CD14-positive monocyte (primary cell): ENCODE results near the gene LTV1. TPM values are rescaled to one million over a fixed set of nuclear protein-coding genes. Genes with fewer than 3 reads are reported as not detected.
"Not testable (repeated sequence)": the region's sequence is repeated elsewhere in the genome, so short reads cannot be mapped to it uniquely, and the experiment has no call there.

ENCODE experiments used
- DNase-seq, 3 donors: peaks; one replicate each; pipeline ENCODE4 v3.0.0-alpha.2; 2011 to 2022
- H2AFZ ChIP-seq: 2 replicates; pipeline ENCODE4 v1.6.0; 2012; ENCODE audit warnings: mild to moderate bottlenecking, low read depth, low read length, inconsistent platforms; ENCODE audit not compliant: insufficient read depth, poor library complexity, severe bottlenecking
- H3K27ac ChIP-seq, 2 donors: 1 replicate in 1 of 2; 2 replicates in 1 of 2; pipeline ENCODE4 v1.5.1; 2012 to 2013; ENCODE audit warnings: low read length in 2 of 2, control low read depth in 1 of 2, inconsistent platforms in 1 of 2, low read depth in 1 of 2, mild to moderate bottlenecking in 1 of 2
- H3K27me3 ChIP-seq, 2 donors: one replicate each; pipeline versions ENCODE4 v1.6.0 to v1.6.1; 2011 to 2013; ENCODE audit warnings: low read length in 2 of 2; ENCODE audit not compliant: control insufficient read depth in 2 of 2, insufficient read depth in 2 of 2
- H3K36me3 ChIP-seq, 2 donors: replicated peaks in 1 of 2; 1 replicate in 1 of 2; 2 replicates in 1 of 2; pipeline versions ENCODE4 v1.5.1 to v1.6.1; 2012 to 2013; ENCODE audit warnings: low read length in 2 of 2, control low read depth in 1 of 2, inconsistent platforms in 1 of 2, mild to moderate bottlenecking in 1 of 2; ENCODE audit not compliant: insufficient read depth in 2 of 2, control insufficient read depth in 1 of 2
- H3K4me1 ChIP-seq, 2 donors: 1 replicate in 1 of 2; 2 replicates in 1 of 2; pipeline versions ENCODE4 v1.5.1 to v1.6.1; 2012 to 2013; ENCODE audit warnings: low read length in 2 of 2, control low read depth in 1 of 2, inconsistent platforms in 1 of 2, mild to moderate bottlenecking in 1 of 2, moderate library complexity in 1 of 2; ENCODE audit not compliant: insufficient read depth in 2 of 2, control insufficient read depth in 1 of 2
- H3K4me2 ChIP-seq: replicated peaks from 2 replicates; pipeline ENCODE3; 2012; ENCODE audit warnings: low read length, moderate library complexity, mild to moderate bottlenecking; ENCODE audit not compliant: poor library complexity, severe bottlenecking; ENCODE audit errors: extremely low read depth
- H3K4me3 ChIP-seq, 3 experiments: fragments of 200-600 bp in 1 of 3; sonication (generic) in 1 of 3; replicated peaks in 1 of 3; 1 replicate in 2 of 3; 2 replicates in 1 of 3; pipeline ENCODE4 v1.5.1; 2011 to 2013; ENCODE audit warnings: low read length in 3 of 3, mild to moderate bottlenecking in 3 of 3, control low read depth in 2 of 3, low read depth in 2 of 3, inconsistent platforms in 1 of 3, moderate library complexity in 1 of 3
- H3K79me2 ChIP-seq: 2 replicates; pipeline ENCODE4 v1.6.0; 2012; ENCODE audit warnings: mild to moderate bottlenecking, control low read depth, inconsistent platforms, low read length, moderate library complexity; ENCODE audit not compliant: insufficient read depth
- H3K9ac ChIP-seq: 2 replicates; pipeline ENCODE4 v1.6.0; 2017; ENCODE audit warnings: low read length, mild to moderate bottlenecking; ENCODE audit not compliant: insufficient read depth, poor library complexity, severe bottlenecking
- H3K9me3 ChIP-seq, 2 donors: replicated peaks in 1 of 2; 1 replicate in 1 of 2; 2 replicates in 1 of 2; pipeline versions ENCODE4 v1.5.1 to v1.6.1; 2012 to 2013; ENCODE audit warnings: low read length in 2 of 2, control low read depth in 1 of 2; ENCODE audit not compliant: control insufficient read depth in 1 of 2, insufficient read depth in 1 of 2
- H4K20me1 ChIP-seq: 2 replicates; pipeline ENCODE4 v1.6.0; 2012; ENCODE audit warnings: mild to moderate bottlenecking, low read length, control low read depth, moderate library complexity; ENCODE audit not compliant: insufficient read depth
- H3K27ac Mint-ChIP-seq, 7 donors: one replicate each; pipeline ENCODE4 v1.8.0; 2020; ENCODE audit warnings: mild to moderate bottlenecking in 7 of 7, mixed read lengths in 7 of 7, moderate library complexity in 6 of 7, inconsistent platforms in 2 of 7
- H3K27me3 Mint-ChIP-seq, 3 donors: one replicate each; pipeline ENCODE4 v1.8.0; 2021 to 2022; ENCODE audit warnings: low read depth in 3 of 3, mild to moderate bottlenecking in 3 of 3, mixed read lengths in 3 of 3, moderate library complexity in 3 of 3, inconsistent platforms in 1 of 3
- H3K36me3 Mint-ChIP-seq, 2 donors: one replicate each; pipeline ENCODE4 v1.8.0; 2020; ENCODE audit warnings: mixed read lengths in 2 of 2, inconsistent platforms in 1 of 2, mild to moderate bottlenecking in 1 of 2
- H3K4me1 Mint-ChIP-seq: one replicate; pipeline ENCODE4 v1.8.0; 2020; ENCODE audit warnings: mild to moderate bottlenecking, mixed read lengths
- H3K4me3 Mint-ChIP-seq, 2 donors: one replicate each; pipeline ENCODE4 v1.8.0; 2020; ENCODE audit warnings: mild to moderate bottlenecking in 2 of 2, mixed read lengths in 2 of 2, moderate library complexity in 1 of 2
- H3K9me3 Mint-ChIP-seq, 7 donors: one replicate each; pipeline ENCODE4 v1.8.0; 2020 to 2022; ENCODE audit warnings: mixed read lengths in 7 of 7, mild to moderate bottlenecking in 6 of 7, moderate library complexity in 6 of 7, inconsistent platforms in 2 of 7
- CTCF ChIP-seq: fragments of 200-600 bp; IDR thresholded peaks from one replicate; pipeline ENCODE4 v1.8.0; 2022; ENCODE audit warnings: antibody characterized with exemption, mild to moderate bottlenecking
- WGBS: methylation state at CpG from one replicate; pipeline ENCODE4 v1.1.5; 2013; ENCODE audit warnings: missing lambda C conversion rate; ENCODE audit not compliant: insufficient coverage; 5-methylcytosine and 5-hydroxymethylcytosine counted together
- intact Hi-C, 2 donors: fragments of 100-400 bp; cut with micrococcal nuclease; formaldehyde crosslinking; loops; one replicate each; pipeline versions ENCODE4 v1.15.0 to v1.15.1; 2023
- polyA plus RNA-seq, 3 donors: library from polyadenylated mRNA; depleted of rRNA in 1 of 3; unstranded in 2 of 3; stranded (reverse) in 1 of 3; fragments of 300-500 nt in 2 of 3; fragments of >200 nt in 1 of 3; fragmentation: Illumina TruSeq in 2 of 3; gene quantifications; 1 replicate in 2 of 3; 2 replicates in 1 of 3; pipeline ENCODE4 v1.2.3, GENCODE V29; 2012 to 2021

LTV1 gene
- polyA plus RNA-seq, 3 donors: 10.5 to 15.4 (median 11.6) TPM

GRCh38 chr6:143844006-143844405 lies 868 bp downstream of the LTV1 start:
- TF ChIP-seq CTCF: no peak
- peaks cover 0 to 2% (median 0%) of the 10 kb centered on the region in 7 donors for H3K9me3 Mint-ChIP-seq
- Histone ChIP-seq H3K79me2 (peaks cover 50% of the 10 kb centered on the region), H3K4me1 (peaks cover 26 to 31% of the 10 kb centered on the region in 2 donors), H3K36me3 (peaks cover 36 to 42% of the 10 kb centered on the region in 2 donors), H3K9me3 (no peaks in the 10 kb centered on the region), H3K4me2 (peak overlapping the region; percentile 87), H4K20me1 (no peaks in the 10 kb centered on the region), H3K27ac (peak overlapping the region; percentile 81 to 97), H3K27me3 (no peaks in the 10 kb centered on the region), H3K4me3 (peak overlapping the region; percentile 61 to 89 (median 72)), H3K9ac (peak overlapping the region; percentile 95), H2AFZ (peak overlapping the region; percentile 97)
- H3K4me1 Mint-ChIP-seq: peaks cover 23% of the 10 kb centered on the region
- 0% methylated on average over 1 of the region's 4 CpGs for WGBS
- peak overlapping the region; percentile 89 to 96 for H3K4me3 Mint-ChIP-seq
- peak overlapping the region; percentile 95 to 98 (median 97) for H3K27ac Mint-ChIP-seq
- peaks cover 35 to 36% of the 10 kb centered on the region in 2 donors for H3K36me3 Mint-ChIP-seq
- intact Hi-C loops: loop anchor here in 1 of 2 donors (5.0 kb wide), 1 partner anchor 253 kb away; the partner anchor contains the start of gene SF3B5
- H3K27me3 Mint-ChIP-seq: no peaks in the 10 kb centered on the region
- no peak for DNase-seq

- intact Hi-C loops: no loop called here
- no peak overlapping the region for H2AFZ ChIP-seq
- Mint-ChIP-seq H3K36me3 (peaks cover 45 to 46% of the 10 kb centered on the region in 2 donors), H3K27ac (peak overlapping the region in 4 of 7 donors; percentile 14 to 96 (median 42)), H3K9me3 (peaks cover 0 to 2% (median 0%) of the 10 kb centered on the region in 7 donors), H3K4me1 (peaks cover 25% of the 10 kb centered on the region), H3K4me3 (no peak overlapping the region), H3K27me3 (no peaks in the 10 kb centered on the region)
- H4K20me1 ChIP-seq: no peaks in the 10 kb centered on the region
- H3K9me3 ChIP-seq: no peaks in the 10 kb centered on the region
- peaks cover 58% of the 10 kb centered on the region for H3K79me2 ChIP-seq
- TF ChIP-seq CTCF: no peak
- no peak overlapping the region for H3K4me3 ChIP-seq
- no peak overlapping the region for H3K4me2 ChIP-seq
- H3K9ac ChIP-seq: no peak overlapping the region
- peak overlapping the region in 1 of 2 donors; percentile 67 for H3K27ac ChIP-seq
- DNase-seq: peak in 2 of 3 donors; percentile 25 to 28
- H3K27me3 ChIP-seq: no peaks in the 10 kb centered on the region
- no CpG with 5 or more reads among the region's 5 CpGs for WGBS
- peaks cover 46 to 52% of the 10 kb centered on the region in 2 donors for H3K36me3 ChIP-seq
- peaks cover 26 to 31% of the 10 kb centered on the region in 2 donors for H3K4me1 ChIP-seq
Measured at GRCh38 chr6:143845033-143845432, 1.9 kb downstream of the LTV1 start.

GRCh38 chr6:143851706-143852105 lies 8.6 kb downstream of the LTV1 start:
- H3K27me3 ChIP-seq, H2AFZ ChIP-seq, intact Hi-C loops, H3K4me3 ChIP-seq, H3K9ac ChIP-seq, H3K27ac ChIP-seq, H3K27ac Mint-ChIP-seq, H3K4me2 ChIP-seq, H3K4me3 Mint-ChIP-seq, DNase-seq, H3K9me3 ChIP-seq, H3K4me1 ChIP-seq, H4K20me1 ChIP-seq, H3K27me3 Mint-ChIP-seq: not testable (repeated sequence)
- WGBS: 89% methylated on average over 1 of the region's 3 CpGs
- Mint-ChIP-seq H3K4me1 (peaks cover 11% of the 10 kb centered on the region), H3K36me3 (peaks cover 93 to 97% of the 10 kb centered on the region in 2 donors), H3K9me3 (peaks cover 2 to 15% (median 9%) of the 10 kb centered on the region in 7 donors)
- Histone ChIP-seq H3K79me2 (peaks cover 42% of the 10 kb centered on the region), H3K36me3 (peaks cover 59 to 87% of the 10 kb centered on the region in 2 donors)
